Activated T-helper 2 cell treated with anti-CD3 and anti-CD28 coated beads, Interferon-gamma antibody, Interleukin-2, Interleukin-4, amounts not matched to agents 10 μg/mL and 5 μg/mL and 100 μg/mL, durations not matched to agents 14 hours and 24 hours and 36 hours (primary cell): Measurements from ENCODE around the gene SCN1A. TPM values are rescaled to one million over a fixed set of nuclear protein-coding genes. Genes with fewer than 3 reads are reported as not detected.
A peak's percentile ranks its signal among the peaks of the same experiment; 100 is the strongest.
"Not testable (repeated sequence)": the region's sequence is repeated elsewhere in the genome, so short reads cannot be mapped to it uniquely, and the experiment has no call there.

Experiments used
- DNase-seq: peaks from one replicate; pipeline ENCODE4 v3.0.0; 2021; ENCODE audit warnings: low spot score
- H3K27ac Mint-ChIP-seq: one replicate; pipeline ENCODE4 v1.8.0; 2021; ENCODE audit warnings: mixed read lengths
- H3K27me3 Mint-ChIP-seq: one replicate; pipeline ENCODE4 v1.8.0; 2021; ENCODE audit warnings: low read depth, mixed read lengths
- H3K36me3 Mint-ChIP-seq: one replicate; pipeline ENCODE4 v1.8.0; 2021; ENCODE audit warnings: low read depth, mixed read lengths
- H3K4me1 Mint-ChIP-seq: one replicate; pipeline ENCODE4 v1.8.0; 2021; ENCODE audit warnings: low read depth, mixed read lengths
- H3K4me3 Mint-ChIP-seq: one replicate; pipeline ENCODE4 v1.8.0; 2021; ENCODE audit warnings: low read depth, mild to moderate bottlenecking, moderate library complexity, mixed read lengths
- H3K9me3 Mint-ChIP-seq: one replicate; pipeline ENCODE4 v1.8.0; 2021; ENCODE audit warnings: mixed read lengths
- intact Hi-C: fragments of 100-400 bp; cut with micrococcal nuclease; formaldehyde crosslinking; loops from one replicate; pipeline ENCODE4 v1.15.1; 2023
- total RNA-seq: library from RNA; stranded (reverse); gene quantifications from 2 replicates; pipeline ENCODE4 v1.2.3, GENCODE V29; 2022

Gene SCN1A
- total RNA-seq, 1 donor from 2014 or later, result not detected

- Mint-ChIP-seq H3K4me1 (no peaks in the 10 kb centered on the region), H3K36me3 (no peaks in the 10 kb centered on the region), H3K27me3 (no peaks in the 10 kb centered on the region), H3K4me3 (no peak overlapping the region), H3K27ac (no peak overlapping the region), H3K9me3 (no peaks in the 10 kb centered on the region)
- intact Hi-C loops, result no loop called here
- no peak for DNase-seq
Observed at GRCh38 chr2:165990846-165991245, 137.0 kb downstream of the SCN1A start.

- H3K9me3 Mint-ChIP-seq, result no peaks in the 10 kb centered on the region
- H3K4me1 Mint-ChIP-seq, result no peaks in the 10 kb centered on the region
- H3K27me3 Mint-ChIP-seq, result no peaks in the 10 kb centered on the region
- DNase-seq, result no peak
- H3K27ac Mint-ChIP-seq, result no peak overlapping the region
- intact Hi-C loops, result no loop called here
- no peak overlapping the region for H3K4me3 Mint-ChIP-seq
- H3K36me3 Mint-ChIP-seq, result no peaks in the 10 kb centered on the region
Observed at GRCh38 chr2:165989851-165990250, 138.0 kb downstream of the SCN1A start.

- Mint-ChIP-seq H3K36me3 (no peaks in the 10 kb centered on the region), H3K4me3 (no peak overlapping the region), H3K9me3 (no peaks in the 10 kb centered on the region), H3K4me1 (no peaks in the 10 kb centered on the region), H3K27me3 (peaks cover 3% of the 10 kb centered on the region), H3K27ac (no peak overlapping the region)
- intact Hi-C loops, result no loop called here
- DNase-seq, result no peak
Observed at GRCh38 chr2:165985120-165985519, 142.7 kb downstream of the SCN1A start.

GRCh38 chr2:165972161-165972560 lies 155.7 kb downstream of the SCN1A start:
- H3K27ac Mint-ChIP-seq, H3K4me1 Mint-ChIP-seq, H3K27me3 Mint-ChIP-seq, H3K9me3 Mint-ChIP-seq, DNase-seq, H3K36me3 Mint-ChIP-seq, H3K4me3 Mint-ChIP-seq, intact Hi-C loops: not testable (repeated sequence)

- no peaks in the 10 kb centered on the region for H3K9me3 Mint-ChIP-seq
- intact Hi-C loops, result no loop called here
- DNase-seq, result no peak
- H3K27me3 Mint-ChIP-seq, result peaks cover 2% of the 10 kb centered on the region
- no peak overlapping the region for H3K4me3 Mint-ChIP-seq
- H3K4me1 Mint-ChIP-seq, result no peaks in the 10 kb centered on the region
- no peak overlapping the region for H3K27ac Mint-ChIP-seq
- H3K36me3 Mint-ChIP-seq, result no peaks in the 10 kb centered on the region
Observed at GRCh38 chr2:165970663-165971062, 157.2 kb downstream of the SCN1A start.

- intact Hi-C loops, result loop anchor here (2.0 kb wide), 1 partner anchor 14 kb away; no protein-coding TSS in a partner anchor
- Mint-ChIP-seq H3K27ac (no peak overlapping the region), H3K4me3 (no peak overlapping the region), H3K9me3 (no peaks in the 10 kb centered on the region), H3K4me1 (no peaks in the 10 kb centered on the region), H3K27me3 (peaks cover 5% of the 10 kb centered on the region), H3K36me3 (no peaks in the 10 kb centered on the region)
- no peak for DNase-seq
Observed at GRCh38 chr2:165969227-165969626, 158.6 kb downstream of the SCN1A start.

- H3K9me3 Mint-ChIP-seq, result no peaks in the 10 kb centered on the region
- peaks cover 10% of the 10 kb centered on the region for H3K27me3 Mint-ChIP-seq
- no peaks in the 10 kb centered on the region for H3K4me1 Mint-ChIP-seq
- H3K4me3 Mint-ChIP-seq, result no peak overlapping the region
- DNase-seq, result no peak
- no peaks in the 10 kb centered on the region for H3K36me3 Mint-ChIP-seq
- intact Hi-C loops, result loop anchor here (2.0 kb wide), 1 partner anchor 13 kb away; no protein-coding TSS in a partner anchor
- H3K27ac Mint-ChIP-seq, result no peak overlapping the region
Observed at GRCh38 chr2:165967746-165968145, 160.1 kb downstream of the SCN1A start.

- Mint-ChIP-seq H3K27me3 (peaks cover 10% of the 10 kb centered on the region), H3K36me3 (no peaks in the 10 kb centered on the region), H3K9me3 (no peaks in the 10 kb centered on the region), H3K4me1 (no peaks in the 10 kb centered on the region), H3K4me3 (no peak overlapping the region), H3K27ac (no peak overlapping the region)
- no peak for DNase-seq
- intact Hi-C loops, result no loop called here
Observed at GRCh38 chr2:165961818-165962217, 166.0 kb downstream of the SCN1A start.

GRCh38 chr2:165959371-165959770 lies 168.4 kb downstream of the SCN1A start:
- no peak overlapping the region for H3K27ac Mint-ChIP-seq

GRCh38 chr2:165958313-165958960 lies 169.4 kb downstream of the SCN1A start:
- peaks cover 2% of the 10 kb centered on the region for H3K27me3 Mint-ChIP-seq
- intact Hi-C loops, result no loop called here
- no peaks in the 10 kb centered on the region for H3K36me3 Mint-ChIP-seq
- H3K4me1 Mint-ChIP-seq, result peaks cover 6% of the 10 kb centered on the region
- no peak overlapping the region for H3K27ac Mint-ChIP-seq
- no peaks in the 10 kb centered on the region for H3K9me3 Mint-ChIP-seq
- H3K4me3 Mint-ChIP-seq, result no peak overlapping the region
- no peak for DNase-seq

More at GRCh38 chr2:165959371-165959770, 168.4 kb downstream of the SCN1A start:
- Mint-ChIP-seq H3K27me3 (peaks cover 7% of the 10 kb centered on the region), H3K9me3 (no peaks in the 10 kb centered on the region), H3K4me3 (no peak overlapping the region), H3K36me3 (no peaks in the 10 kb centered on the region), H3K4me1 (peaks cover 6% of the 10 kb centered on the region)
- no peak for DNase-seq
- intact Hi-C loops, result no loop called here

- no peak overlapping the region for H3K4me3 Mint-ChIP-seq
- peaks cover 6% of the 10 kb centered on the region for H3K4me1 Mint-ChIP-seq
- intact Hi-C loops, result no loop called here
- no peaks in the 10 kb centered on the region for H3K27me3 Mint-ChIP-seq
- no peaks in the 10 kb centered on the region for H3K9me3 Mint-ChIP-seq
- DNase-seq, result no peak
- H3K27ac Mint-ChIP-seq, result no peak overlapping the region
- H3K36me3 Mint-ChIP-seq, result no peaks in the 10 kb centered on the region
Observed at GRCh38 chr2:165957030-165957675, 170.7 kb downstream of the SCN1A start.

GRCh38 chr2:165953655-165954606 lies 173.9 kb downstream of the SCN1A start, which contains the start of gene TTC21B:
TTC21B (minus strand) TSS chr2:165953776; CDS start chr2:165953705, 71 bp downstream.
- Mint-ChIP-seq H3K4me1 (peaks cover 6% of the 10 kb centered on the region), H3K9me3 (no peaks in the 10 kb centered on the region), H3K27ac (no peak within 1 kb of the TSS), H3K4me3 (peak within 1 kb of the TSS; percentile 43), H3K36me3 (no peaks in the 10 kb centered on the region), H3K27me3 (no peaks in the 10 kb centered on the region)
- peak; percentile 91 for DNase-seq
- intact Hi-C loops, result loop anchor here (1.0 to 5.0 kb wide), 6 partner anchors 15 to 557 kb away; partner anchors contain the start of genes GALNT3 and SCN1A
